K562 (cell line): ENCODE results near the gene MLH1. TPM values are rescaled to one million over a fixed set of nuclear protein-coding genes. Genes with fewer than 3 reads are reported as not detected.

Experiments
- ADNP ChIP-seq: fragments of 200-800 bp; sonication (Bioruptor generic); IDR thresholded peaks from 2 replicates; pipeline ENCODE4 v1.6.1; 2016; ENCODE audit warnings: missing genetic modification characterization, missing compliant biosample characterization
- BRF1 ChIP-seq: IDR thresholded peaks from 3 replicates; pipeline ENCODE4 v1.6.1; 2011; ENCODE audit warnings: borderline replicate concordance, mild to moderate bottlenecking; ENCODE audit not compliant: insufficient read length; ENCODE audit errors: extremely low read depth
- BRF2 ChIP-seq: IDR thresholded peaks from 3 replicates; pipeline ENCODE4 v1.6.1; 2011; ENCODE audit warnings: borderline replicate concordance, mild to moderate bottlenecking; ENCODE audit not compliant: insufficient read length, insufficient read depth
- ELF4 ChIP-seq: fragments of 450-650 bp; formaldehyde crosslinking; IDR thresholded peaks from 2 replicates; pipeline ENCODE4 v1.4.0; 2022; ENCODE audit warnings: missing genetic modification characterization
- FOXP4 ChIP-seq: sonication (generic); formaldehyde crosslinking; IDR thresholded peaks from 2 replicates; pipeline ENCODE4 v1.8.0; 2022; ENCODE audit warnings: mild to moderate bottlenecking, missing genetic modification reagents, borderline replicate concordance
- GMEB1 ChIP-seq: fragments of 250-450 bp; sonication (Bioruptor Pico); IDR thresholded peaks from 2 replicates; pipeline ENCODE4 v1.4.0; 2020; ENCODE audit warnings: mild to moderate bottlenecking
- HDAC3 ChIP-seq: fragments of 450-650 bp; IDR thresholded peaks from 2 replicates; pipeline ENCODE4 v1.6.1; 2018; ENCODE audit warnings: borderline replicate concordance, mild to moderate bottlenecking, moderate library complexity; ENCODE audit not compliant: partially characterized antibody
- HMG20B ChIP-seq: fragments of 250-450 bp; sonication (Bioruptor Pico); IDR thresholded peaks from 2 replicates; pipeline ENCODE4 v1.5.0; 2021; ENCODE audit warnings: mild to moderate bottlenecking
- LARP7 ChIP-seq: fragments of 450-650 bp; IDR thresholded peaks from 2 replicates; pipeline ENCODE4 v1.6.1; 2016
- MXI1 ChIP-seq: IDR thresholded peaks from 2 replicates; pipeline ENCODE4 v1.6.1; 2011; ENCODE audit warnings: low read depth, mild to moderate bottlenecking, improper control_type of control experiment, low read length
- PCBP1 ChIP-seq: fragments of 200-400 bp; formaldehyde crosslinking; IDR thresholded peaks from 2 replicates; pipeline ENCODE4 v1.6.1; 2018; ENCODE audit warnings: mild to moderate bottlenecking, low read depth, low read length; ENCODE audit not compliant: poor library complexity, severe bottlenecking
- PHF21A ChIP-seq: fragments of 450-650 bp; IDR thresholded peaks from 2 replicates; pipeline ENCODE4 v1.6.1; 2017; ENCODE audit warnings: low read depth, borderline replicate concordance
- PPARD ChIP-seq: fragments of 250-450 bp; sonication (Bioruptor Pico); IDR thresholded peaks from 2 replicates; pipeline ENCODE4 v1.8.0; 2022; ENCODE audit warnings: inconsistent platforms, mild to moderate bottlenecking, moderate library complexity
- PURB ChIP-seq: sonication (generic); formaldehyde crosslinking; IDR thresholded peaks from 2 replicates; pipeline ENCODE4 v1.9.0; 2021; ENCODE audit warnings: low read depth, mild to moderate bottlenecking, missing genetic modification reagents
- ZFP91 ChIP-seq: sonication (generic); formaldehyde crosslinking; IDR thresholded peaks from 2 replicates; pipeline ENCODE4 v1.8.0; 2022; ENCODE audit warnings: mild to moderate bottlenecking, missing genetic modification reagents
- ZNF133 ChIP-seq: fragments of 250-450 bp; sonication (Bioruptor Pico); IDR thresholded peaks from 2 replicates; pipeline ENCODE4 v1.4.0; 2020; ENCODE audit warnings: mild to moderate bottlenecking
- ZNF174 ChIP-seq: fragments of 250-450 bp; sonication (Bioruptor Pico); IDR thresholded peaks from 2 replicates; pipeline ENCODE4 v1.4.0; 2020; ENCODE audit warnings: mild to moderate bottlenecking
- ZNF274 ChIP-seq: IDR thresholded peaks from 2 replicates; pipeline ENCODE4 v1.6.1; 2011; ENCODE audit warnings: low read depth, mild to moderate bottlenecking, low read length, moderate library complexity, borderline replicate concordance
- ZNF316 ChIP-seq: fragments of 450-650 bp; IDR thresholded peaks from 2 replicates; pipeline ENCODE4 v1.6.1; 2016
- ZNF740 ChIP-seq, 3 experiments: fragments of 200-800 bp in 1 of 3; sonication (Bioruptor generic) in 1 of 3; sonication (generic) in 1 of 3; formaldehyde crosslinking in 1 of 3; IDR thresholded peaks; 2 replicates each; pipeline versions ENCODE4 v1.6.1 to v1.8.0; 2016 to 2022; ENCODE audit warnings: mild to moderate bottlenecking in 2 of 3, missing compliant biosample characterization in 2 of 3, missing genetic modification characterization in 2 of 3, missing genetic modification reagents in 1 of 3
- polyA plus RNA-seq, 8 experiments: library from polyadenylated mRNA; depleted of rRNA in 4 of 8; stranded (reverse) in 5 of 8; unstranded in 3 of 8; fragments of >200 nt; fragmentation: Nextera tagmentation in 2 of 8; fragmentation: Illumina TruSeq in 1 of 8; extraction: Ambion mirVana in 2 of 8; extraction: Trizol in 1 of 8; gene quantifications; 2 replicates each; pipeline versions ENCODE4 v1.2.1 to v1.2.3, GENCODE V29; 2011 to 2014; ENCODE audit warnings: inconsistent platforms in 1 of 8, missing spikeins in 1 of 8
- total RNA-seq, 7 experiments: library from RNA; depleted of rRNA in 6 of 7; stranded (reverse); fragments of >200 nt in 6 of 7; fragmentation: Illumina TruSeq in 2 of 7; extraction: Trizol in 2 of 7; gene quantifications; 2 replicates each; pipeline versions ENCODE4 v1.2.1 to v1.2.3, GENCODE V29; 2011 to 2021; ENCODE audit warnings: low replicate concordance in 1 of 7

The MLH1 gene
- total and polyA plus RNA-seq, 9 of the 15 experiments (the other 6 are each of a cell fraction or from before 2014, with no cell fraction given): 76.4 to 155 (median 117) TPM

GRCh38 chr3:36957862-36958686, 35.2 kb upstream of the MLH1 start (continued):
- TF ChIP-seq ZNF316 (peak; percentile 90), ZNF740 (CRISPR knock-in tag; IDR thresholded peaks at IDR 0.05) (no peak), ZNF740 (tag; IDR thresholded peaks at IDR 0.05) (no peak), PHF21A (no peak), PPARD (CRISPR knock-in tag) (no peak), ZNF133 (CRISPR knock-in tag) (no peak), MXI1 (no peak), GMEB1 (CRISPR knock-in tag) (no peak; the same call in 1 of the 2 replicates), ZFP91 (CRISPR knock-in tag) (no peak), HMG20B (CRISPR knock-in tag) (no peak), LARP7 (no peak; the same call in 1 of the 2 replicates), BRF1 (no peak), ELF4 (CRISPR knock-in tag) (peak; percentile 95), ZNF274 (no peak), ZNF174 (CRISPR knock-in tag) (no peak), PCBP1 (no peak), FOXP4 (no peak), HDAC3 (peak; percentile 96), PURB (CRISPR knock-in tag) (no peak), ADNP (tag) (no peak; the same call in none of the 2 replicates), BRF2 (no peak)
